ENCODE data around the gene NANS.
"Not testable (repeated sequence)": the region's sequence is repeated elsewhere in the genome, so short reads cannot be mapped to it uniquely, and the experiment has no call there.

The NANS gene, protein sequence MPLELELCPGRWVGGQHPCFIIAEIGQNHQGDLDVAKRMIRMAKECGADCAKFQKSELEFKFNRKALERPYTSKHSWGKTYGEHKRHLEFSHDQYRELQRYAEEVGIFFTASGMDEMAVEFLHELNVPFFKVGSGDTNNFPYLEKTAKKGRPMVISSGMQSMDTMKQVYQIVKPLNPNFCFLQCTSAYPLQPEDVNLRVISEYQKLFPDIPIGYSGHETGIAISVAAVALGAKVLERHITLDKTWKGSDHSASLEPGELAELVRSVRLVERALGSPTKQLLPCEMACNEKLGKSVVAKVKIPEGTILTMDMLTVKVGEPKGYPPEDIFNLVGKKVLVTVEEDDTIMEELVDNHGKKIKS

DNA sequence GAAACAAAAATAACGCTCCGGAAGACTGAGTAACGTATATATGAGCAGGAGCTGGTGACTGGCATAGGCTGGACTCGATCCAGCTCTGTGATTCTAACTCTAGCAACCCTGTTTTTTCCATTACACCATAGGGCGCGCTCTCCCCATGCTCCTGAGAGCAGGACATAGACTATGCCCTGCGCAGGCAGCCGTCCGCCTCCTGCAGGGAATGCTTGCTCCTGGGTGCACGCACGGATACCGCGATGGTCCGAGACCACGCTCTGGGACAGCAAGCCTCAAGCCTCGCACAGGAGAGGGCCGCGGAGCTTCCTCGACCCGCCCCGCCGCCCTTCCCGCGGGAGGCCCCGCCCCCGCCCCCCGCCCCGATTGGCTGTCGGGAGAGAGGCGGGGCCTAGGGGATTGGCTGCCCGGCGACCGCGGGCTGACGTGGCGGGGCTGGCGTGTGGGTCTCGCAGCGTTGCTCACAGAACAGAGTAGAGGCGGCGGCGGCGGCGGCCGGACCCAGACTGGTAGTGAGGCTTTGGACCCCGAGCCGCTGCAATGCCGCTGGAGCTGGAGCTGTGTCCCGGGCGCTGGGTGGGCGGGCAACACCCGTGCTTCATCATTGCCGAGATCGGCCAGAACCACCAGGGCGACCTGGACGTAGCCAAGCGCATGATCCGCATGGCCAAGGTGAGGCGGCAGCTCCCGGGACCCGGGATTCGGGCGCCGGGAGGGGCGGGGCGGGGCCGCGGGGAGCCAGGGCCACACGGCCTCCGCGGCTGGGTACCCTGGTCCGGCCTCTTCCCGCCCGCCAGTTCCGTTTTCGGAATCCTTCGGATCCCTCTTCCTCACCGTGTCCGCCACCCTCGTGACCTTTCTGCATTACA, at the start of gene NANS:
TSS of gene NANS (plus strand) at position 464 of the 869 bp plus-strand sequence. CDS start at position 541, 77 bp downstream.
- peak; percentile 97 for DNase-seq

DNA sequence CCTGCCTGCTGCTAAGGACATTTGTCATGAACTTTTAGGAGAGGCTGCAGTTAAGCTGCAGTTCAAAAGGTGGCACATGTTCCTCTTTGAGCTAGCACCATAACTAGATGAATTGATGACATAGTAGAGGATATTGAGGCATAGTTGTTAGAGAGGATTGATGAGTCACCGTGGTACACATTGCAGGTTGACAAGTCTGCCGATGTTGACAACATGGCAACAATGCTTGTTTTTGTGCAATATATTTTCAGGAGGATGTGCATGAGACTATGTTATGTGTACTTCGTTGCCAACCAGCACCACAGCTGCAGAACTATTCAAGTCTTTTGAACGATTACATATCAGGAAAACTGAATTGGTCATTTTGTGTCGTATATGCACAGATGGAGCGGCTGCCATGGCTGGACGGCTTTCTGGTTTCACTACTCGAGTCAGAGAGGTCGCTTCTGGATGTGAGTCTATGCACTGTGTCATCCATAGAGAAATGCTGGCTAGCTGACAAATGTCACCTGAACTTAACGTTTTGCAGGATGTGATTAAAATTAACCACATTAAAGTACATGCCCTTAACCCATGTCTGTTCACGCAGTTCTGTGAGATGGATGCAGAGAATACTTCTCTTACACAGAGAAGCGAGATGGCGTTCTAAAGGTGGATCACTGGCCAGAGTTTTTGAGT, 49.1 kb upstream of the NANS start:
- DNase-seq: no peak

DNA sequence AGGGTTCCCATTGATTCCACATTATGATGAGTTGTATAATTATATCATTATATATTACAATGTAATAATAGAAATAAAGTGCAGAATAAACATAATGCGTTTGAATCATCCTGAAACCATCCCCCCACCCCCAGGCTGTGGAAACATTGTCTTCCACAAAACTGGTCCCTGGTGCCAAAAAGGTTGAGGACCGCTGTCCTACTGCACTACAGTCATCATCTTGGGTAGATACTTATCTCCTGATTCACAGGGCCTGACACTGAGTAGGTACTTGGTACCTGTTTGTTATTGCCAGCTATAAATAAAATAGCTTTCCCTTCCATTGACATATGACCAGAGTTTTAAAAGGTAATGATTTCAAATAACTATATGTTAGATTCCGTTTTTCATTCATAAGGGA, 47.8 kb upstream of the NANS start:
- DNase-seq: no peak

DNA sequence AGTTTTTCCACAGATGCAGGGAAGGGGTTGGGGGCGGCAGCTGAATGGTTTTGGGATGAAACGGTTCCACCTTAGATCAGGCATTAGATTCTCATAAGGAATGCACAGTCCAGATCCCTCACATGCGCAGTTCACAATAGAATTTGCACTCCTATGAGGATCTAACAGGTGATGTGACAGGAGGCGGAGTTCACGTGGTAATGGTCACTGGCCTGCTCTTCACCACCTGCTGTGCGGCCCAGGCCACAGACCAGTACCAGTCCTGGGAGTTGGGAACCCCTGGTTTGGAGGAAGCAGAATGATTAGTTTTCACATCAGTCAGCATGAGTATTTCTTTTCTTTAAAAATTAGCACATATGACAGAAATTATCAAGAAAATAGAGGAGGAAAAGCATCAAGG, 47.1 kb upstream of the NANS start:
- no peak for DNase-seq

GRCh38 chr9:98009936-98010335, 46.6 kb upstream of the NANS start:
- DNase-seq: no peak

GRCh38 chr9:98010445-98010844, 46.1 kb upstream of the NANS start:
- no peak for DNase-seq

DNA sequence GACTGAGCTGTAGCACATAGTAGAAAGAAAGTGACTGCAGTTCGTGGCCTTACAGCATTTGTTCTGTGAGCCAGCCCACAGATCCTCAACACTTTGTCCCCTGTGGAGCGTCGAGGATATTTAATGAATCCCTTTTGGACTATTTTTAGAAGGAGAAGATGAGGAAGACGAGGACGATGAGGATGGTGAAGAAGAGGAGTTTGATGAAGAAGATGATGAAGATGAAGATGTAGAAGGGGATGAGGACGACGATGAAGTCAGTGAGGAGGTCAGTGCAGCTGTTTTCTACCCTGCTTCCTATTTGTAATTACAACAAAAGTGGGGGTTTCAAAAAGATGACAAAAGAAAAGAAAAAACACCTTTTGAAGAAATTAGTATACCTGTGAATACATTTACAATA, 45.4 kb upstream of the NANS start:
- DNase-seq: no peak

DNA sequence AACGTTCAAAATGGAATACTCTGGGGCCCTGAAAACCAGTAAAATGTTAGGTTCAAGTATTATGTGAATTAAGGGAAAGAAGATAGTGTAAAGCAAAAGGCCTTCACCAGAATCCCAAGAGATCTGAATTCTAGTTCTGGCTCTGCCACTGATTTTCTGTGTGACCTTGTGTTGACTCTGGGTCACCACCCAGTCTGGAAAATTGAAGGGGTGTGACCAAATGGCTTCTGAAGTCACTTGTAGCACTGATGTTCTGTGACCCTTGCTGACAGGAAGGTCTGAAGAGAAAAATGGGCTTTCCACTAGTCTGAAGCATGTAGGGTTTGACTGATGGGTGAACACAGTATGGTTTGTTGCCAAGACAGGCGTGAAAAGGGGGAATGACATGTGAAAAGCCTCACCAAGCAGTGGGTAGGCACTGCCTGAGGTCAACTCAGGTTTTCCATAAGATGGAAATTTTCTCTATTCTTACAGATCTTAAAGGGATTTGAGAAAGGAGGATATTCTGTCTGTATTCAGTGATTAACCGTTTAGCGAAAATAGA, 40.3 kb upstream of the NANS start:
- DNase-seq: no peak

DNA sequence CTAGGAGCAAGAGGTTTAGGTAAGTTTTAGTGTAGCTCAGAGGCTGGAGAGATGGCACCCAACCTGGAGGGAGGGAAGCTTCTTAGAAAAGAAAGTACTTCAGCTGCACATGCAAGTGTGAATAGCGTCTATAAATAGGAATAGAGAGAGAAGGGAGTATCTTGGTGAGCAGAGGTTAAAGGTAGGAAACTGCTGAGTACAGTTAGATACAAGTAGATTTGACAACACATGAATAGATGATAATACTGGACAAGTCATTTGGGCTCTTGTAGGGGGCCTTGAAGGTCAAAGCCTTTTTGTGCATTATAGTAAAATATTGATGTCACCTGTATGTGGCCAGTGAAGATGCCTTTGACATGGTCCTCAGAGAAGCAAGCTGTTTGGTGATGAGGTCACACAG, 39.2 kb upstream of the NANS start:
- DNase-seq: no peak

DNA sequence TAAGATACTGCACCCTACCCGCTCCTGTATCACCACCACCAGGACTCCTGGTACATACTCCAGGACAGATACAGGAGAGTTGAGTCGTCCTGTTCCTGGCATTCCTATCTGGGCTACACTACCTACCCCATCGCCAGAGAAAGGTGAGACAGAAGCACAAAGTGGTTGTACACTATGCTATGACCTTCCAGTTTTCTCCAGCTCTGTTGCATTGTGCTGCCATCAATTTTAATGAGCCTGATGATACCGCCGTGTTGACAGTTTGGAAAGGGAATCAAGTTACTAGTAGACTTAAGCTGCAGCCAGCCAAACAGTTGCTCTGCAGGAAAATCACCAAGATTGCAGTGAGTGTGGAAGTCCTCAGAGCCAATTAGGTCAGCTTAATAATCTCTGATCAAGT, 38.2 kb upstream of the NANS start:
- DNase-seq: no peak

DNA sequence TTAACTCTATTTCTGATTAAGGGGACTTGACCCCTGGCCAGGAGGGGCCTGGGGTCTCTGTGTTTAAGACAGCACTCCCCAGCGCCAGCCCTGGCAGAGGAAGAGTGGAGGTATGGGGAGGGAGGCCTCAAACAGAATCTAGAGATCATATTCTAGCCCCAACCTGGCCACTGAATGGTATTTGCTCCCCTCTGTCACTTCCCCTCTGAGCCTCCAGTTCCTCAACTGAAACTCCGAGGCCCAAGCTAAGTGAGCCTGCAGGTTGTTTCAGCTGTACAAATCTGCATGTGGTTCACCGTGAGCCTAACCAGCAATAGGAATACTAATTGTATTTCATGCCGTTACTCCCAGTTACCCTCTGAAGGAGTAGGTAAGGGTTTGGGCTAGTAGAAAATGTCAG, 37.4 kb upstream of the NANS start:
- DNase-seq: no peak

- DNase-seq: not testable (repeated sequence)
These were observed 36.7 kb upstream of the NANS start for GRCh38 chr9:98019869-98020268.

DNA sequence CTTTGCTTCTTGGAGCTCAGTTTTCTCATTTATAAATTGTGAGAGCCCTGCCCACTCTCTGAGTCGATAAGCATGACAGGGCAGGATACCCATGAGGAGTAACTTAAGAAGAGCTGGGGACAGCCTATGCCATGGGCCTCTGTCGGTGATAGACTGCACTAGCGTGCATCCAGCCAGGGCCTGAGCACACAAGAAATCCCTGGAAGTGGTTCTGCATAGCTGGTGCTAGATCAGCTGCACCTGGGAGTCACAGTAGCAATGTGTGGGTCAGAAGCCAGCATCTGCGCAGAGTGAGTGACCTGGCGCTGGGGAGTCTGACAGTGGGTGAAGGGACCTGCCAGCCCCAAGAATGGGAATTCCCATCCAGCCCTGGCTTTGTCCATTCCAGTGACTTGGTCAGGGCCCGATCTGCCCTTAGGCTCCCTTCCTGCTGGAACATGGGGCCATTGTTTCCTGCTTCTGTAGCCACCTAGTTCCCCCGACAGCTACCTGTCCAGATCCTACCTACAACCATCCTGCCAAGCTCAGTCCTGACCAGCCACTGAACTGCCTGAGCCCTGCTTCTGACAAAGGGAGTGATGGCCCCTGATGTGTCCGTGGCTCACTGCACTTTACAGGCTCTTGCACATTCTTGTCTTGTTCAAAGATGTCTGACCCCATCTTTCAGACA, 35.9 kb upstream of the NANS start:
- DNase-seq: no peak

DNA sequence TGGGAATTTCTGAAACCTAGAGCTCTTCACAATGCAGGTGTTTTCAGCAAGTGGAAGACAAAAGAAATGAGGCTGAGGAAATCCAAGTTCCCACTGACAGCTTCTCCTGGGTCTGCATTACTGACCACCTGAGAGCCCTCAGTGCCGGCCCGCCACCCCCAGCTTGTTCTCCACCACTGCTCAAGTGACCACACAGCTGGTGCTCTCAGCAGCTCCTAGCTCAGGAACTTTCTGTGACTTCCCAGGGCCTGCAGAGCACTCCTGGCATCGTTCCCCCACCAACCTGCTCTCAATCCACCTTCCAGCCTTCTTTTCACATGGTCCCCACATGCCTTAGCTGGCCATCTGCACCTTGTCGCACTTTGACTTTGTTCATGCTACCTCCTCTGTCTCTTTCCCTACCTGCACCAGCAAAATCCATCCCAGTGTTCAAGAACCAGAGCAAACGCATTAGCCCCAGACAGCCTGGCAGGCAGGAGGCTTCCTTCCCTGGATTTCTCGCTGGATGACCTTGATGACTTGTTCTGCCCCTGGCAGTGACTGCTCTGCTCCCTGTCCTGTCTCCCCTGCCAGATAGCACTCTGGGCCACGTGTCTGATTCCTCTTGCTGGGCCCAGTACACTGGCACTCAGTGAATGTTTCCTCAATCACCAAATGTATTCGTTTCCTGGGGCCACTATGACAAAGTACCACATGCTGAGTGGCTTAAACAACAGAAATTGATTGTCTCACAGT, 35.1 kb upstream of the NANS start:
- no peak for DNase-seq

DNA sequence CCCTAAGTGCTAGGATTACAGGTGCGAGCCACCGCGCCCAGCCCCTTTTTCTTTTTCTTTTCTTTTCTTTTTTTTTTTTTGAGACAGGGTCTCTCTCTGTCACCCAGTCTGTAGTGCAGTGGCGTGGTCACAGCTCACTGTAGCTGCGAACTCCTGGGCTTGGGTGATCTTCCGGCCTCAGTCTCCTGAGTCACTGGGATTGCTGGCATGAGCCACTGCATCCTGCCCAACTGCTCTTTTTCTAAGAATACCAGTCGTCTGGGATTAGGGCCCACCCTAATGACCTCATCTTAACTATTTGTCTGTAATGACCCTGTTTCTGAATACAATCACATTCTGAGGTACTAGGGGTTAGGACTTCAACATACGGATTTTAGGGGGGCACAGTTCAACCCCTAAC, 34.1 kb upstream of the NANS start:
- DNase-seq: no peak

- no peak for DNase-seq
These were observed 31.8 kb upstream of the NANS start for GRCh38 chr9:98024702-98025101.

DNA sequence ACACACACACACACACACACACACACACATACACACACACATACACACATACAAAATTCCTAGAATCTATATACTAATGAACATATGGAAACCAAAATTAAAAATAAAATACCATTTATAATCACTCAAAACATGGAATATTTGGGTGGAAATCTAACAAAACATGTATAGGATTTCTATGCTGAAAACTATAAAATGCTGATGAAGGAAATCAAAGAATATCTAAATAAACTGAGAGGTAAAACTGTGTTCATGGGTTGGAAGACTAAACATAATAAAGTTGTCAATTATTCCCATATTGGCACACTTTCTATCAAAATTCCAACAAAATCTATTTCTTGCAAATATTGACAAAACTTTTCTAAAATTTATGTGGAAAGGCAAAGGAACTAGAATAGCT, 25.4 kb upstream of the NANS start:
- DNase-seq: no peak

GRCh38 chr9:98031935-98032334, 24.6 kb upstream of the NANS start:
- DNase-seq: no peak

- DNase-seq: peak; percentile 74
These were observed 21.7 kb upstream of the NANS start for GRCh38 chr9:98034593-98035546.

DNA sequence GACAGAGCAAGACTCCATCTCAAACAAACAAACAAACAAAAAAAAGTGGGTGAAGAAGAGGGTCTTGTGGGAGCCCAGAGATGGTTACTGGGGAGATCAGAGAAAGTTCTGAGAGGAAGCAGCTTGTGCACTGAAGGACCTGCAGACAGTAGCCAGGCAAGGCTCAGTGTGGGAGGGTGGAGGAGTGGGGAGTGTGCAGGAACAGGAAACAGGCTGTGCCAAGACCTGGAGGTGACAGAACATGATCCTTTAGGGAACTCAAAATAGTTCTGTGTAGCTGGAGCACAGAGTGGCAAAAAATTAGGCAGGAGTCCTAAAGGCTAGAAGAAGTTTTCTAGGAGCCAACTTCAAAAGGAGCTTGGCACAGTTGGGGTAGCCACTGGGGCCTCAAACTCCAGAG, 19.2 kb upstream of the NANS start:
- DNase-seq: no peak

- no peak for DNase-seq
These were observed 17.6 kb upstream of the NANS start for GRCh38 chr9:98038958-98039357.
